Fibroblast of the aortic adventitia (primary cell): Measurements from ENCODE around the gene JMY. TPM values are rescaled to one million over a fixed set of nuclear protein-coding genes. Genes with fewer than 3 reads are reported as not detected.

Source experiments
- DNase-seq: peaks from one replicate; pipeline ENCODE4 v3.0.0-alpha.2; 2010; ENCODE audit warnings: low read depth
- H3K4me3 ChIP-seq: 2 replicates; pipeline ENCODE4 v1.5.1; 2011; ENCODE audit warnings: low read depth, mild to moderate bottlenecking, control low read depth, low read length, moderate library complexity
- total RNA-seq: library from RNA; depleted of rRNA; stranded (reverse); fragments of >200 nt; gene quantifications from 2 replicates; pipeline ENCODE4 v1.2.3, GENCODE V29; 2012; ENCODE audit warnings: low replicate concordance
- TF ChIP-seq, protein P1 (sequence below): IDR thresholded peaks from 2 replicates; pipeline ENCODE4 v1.5.1; 2011; ENCODE audit warnings: mild to moderate bottlenecking, low read length, control low read depth, inconsistent platforms; ENCODE audit not compliant: insufficient read depth

JMY gene
- total RNA-seq, 1 donor = 16.4 TPM

DNA sequence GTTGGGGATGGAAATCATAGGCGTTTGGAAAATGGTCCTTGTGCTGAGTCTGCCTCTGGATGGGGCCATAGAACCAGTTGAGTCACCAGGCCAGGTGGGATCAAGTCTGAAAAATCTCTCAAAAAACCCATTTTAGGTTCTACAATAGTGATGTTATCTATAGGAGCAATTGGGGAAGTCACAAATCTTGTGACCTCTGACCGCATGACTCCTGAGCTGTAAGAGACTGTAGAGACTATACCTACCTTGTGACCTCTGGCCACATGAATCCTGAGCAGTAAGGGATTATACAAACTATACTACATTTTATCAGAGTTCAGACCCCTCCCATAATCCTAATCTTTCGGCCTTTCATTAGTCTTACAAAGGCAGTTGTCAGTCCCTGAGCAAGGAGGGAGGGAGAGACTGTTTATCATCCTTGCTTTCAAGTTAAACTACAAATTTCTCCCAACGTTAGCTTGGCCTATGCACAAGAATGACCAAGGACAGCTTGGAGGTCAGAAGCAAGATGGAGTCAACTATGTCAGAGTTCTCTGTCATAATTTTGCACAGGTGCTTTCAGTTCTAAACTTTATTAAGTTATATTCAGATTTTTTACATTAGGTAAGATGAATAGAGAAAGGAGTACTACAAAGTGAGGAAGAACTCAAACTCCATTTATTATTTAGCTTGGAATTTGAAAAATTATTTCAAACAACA is 11.5 kb upstream of the JMY start:
- TF ChIP-seq, protein P1, sequence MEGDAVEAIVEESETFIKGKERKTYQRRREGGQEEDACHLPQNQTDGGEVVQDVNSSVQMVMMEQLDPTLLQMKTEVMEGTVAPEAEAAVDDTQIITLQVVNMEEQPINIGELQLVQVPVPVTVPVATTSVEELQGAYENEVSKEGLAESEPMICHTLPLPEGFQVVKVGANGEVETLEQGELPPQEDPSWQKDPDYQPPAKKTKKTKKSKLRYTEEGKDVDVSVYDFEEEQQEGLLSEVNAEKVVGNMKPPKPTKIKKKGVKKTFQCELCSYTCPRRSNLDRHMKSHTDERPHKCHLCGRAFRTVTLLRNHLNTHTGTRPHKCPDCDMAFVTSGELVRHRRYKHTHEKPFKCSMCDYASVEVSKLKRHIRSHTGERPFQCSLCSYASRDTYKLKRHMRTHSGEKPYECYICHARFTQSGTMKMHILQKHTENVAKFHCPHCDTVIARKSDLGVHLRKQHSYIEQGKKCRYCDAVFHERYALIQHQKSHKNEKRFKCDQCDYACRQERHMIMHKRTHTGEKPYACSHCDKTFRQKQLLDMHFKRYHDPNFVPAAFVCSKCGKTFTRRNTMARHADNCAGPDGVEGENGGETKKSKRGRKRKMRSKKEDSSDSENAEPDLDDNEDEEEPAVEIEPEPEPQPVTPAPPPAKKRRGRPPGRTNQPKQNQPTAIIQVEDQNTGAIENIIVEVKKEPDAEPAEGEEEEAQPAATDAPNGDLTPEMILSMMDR = no peak
- DNase-seq = no peak
- H3K4me3 ChIP-seq = no peak overlapping the region

DNA sequence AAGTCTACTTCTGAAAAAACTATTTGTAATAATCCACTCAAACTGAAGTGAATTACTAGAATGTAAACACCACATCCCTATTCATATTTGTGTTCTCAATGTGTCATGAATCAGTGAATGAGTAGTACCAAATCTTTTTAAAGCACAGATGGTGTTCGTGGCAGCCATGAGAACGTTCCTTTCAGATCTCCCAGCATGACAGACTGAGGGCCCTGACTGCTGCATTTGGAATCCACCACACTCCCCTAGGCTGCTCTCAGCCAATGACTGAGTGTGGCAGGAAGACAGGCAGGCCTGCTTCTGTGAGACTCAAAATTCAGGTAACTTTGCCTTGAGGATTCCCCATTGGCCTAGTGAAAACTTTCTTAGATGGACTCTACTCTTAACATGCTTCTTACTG is 10.9 kb upstream of the JMY start:
- H3K4me3 ChIP-seq = no peak overlapping the region
- TF ChIP-seq, protein P1 = no peak
- DNase-seq = peak; percentile 18

DNA sequence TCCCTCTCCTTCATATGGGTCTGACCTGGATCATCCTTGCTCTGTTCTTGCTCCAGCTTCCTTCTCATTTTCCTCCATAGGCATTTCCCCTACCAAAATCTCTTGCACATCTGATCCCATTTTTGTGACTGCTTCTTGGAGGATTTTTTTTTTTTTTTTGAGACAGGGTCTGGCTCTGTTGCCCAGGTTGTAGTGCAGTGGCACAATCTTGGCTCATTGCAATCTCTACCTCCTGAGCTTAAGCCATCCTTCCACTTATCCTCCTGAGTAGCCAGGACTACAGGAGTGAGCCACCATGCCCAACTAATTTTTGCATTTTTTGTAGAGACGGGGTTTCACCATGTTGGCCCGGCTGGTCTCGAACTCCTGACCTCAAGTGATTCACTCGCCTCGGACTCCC is 10.5 kb upstream of the JMY start:
- no peak overlapping the region for H3K4me3 ChIP-seq

DNA sequence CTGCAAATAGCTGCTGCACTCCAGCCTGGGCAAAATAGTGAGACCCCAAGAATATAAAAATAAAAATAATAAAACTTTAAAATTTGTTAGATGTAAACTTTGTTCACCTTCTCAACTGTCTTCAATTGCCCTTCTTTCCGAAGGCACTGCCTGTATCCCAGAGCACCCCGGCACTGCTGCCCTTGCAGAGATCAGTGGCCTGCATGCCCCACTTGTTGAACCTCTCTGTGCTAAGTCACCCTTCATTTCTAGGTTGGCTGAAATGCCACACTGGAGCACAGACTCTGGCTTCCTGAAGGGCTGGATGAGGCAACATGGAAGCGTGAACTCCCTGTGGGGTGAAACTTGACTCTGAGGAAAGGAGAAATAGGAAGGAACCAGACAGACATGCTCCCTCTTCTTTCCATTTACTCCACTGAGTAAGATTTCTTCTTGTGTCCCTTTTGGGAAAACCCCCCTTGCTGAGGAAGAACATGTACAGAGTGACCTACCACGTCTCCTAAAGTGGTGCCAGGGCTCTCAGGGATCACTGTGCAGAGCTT is 8.4 kb upstream of the JMY start:
- H3K4me3 ChIP-seq = no peak overlapping the region
- DNase-seq = no peak
- TF ChIP-seq, protein P1 = no peak

More for the DNA sequence above, 10.5 kb upstream of the JMY start:
- no peak for DNase-seq
- TF ChIP-seq, protein P1 = no peak

DNA sequence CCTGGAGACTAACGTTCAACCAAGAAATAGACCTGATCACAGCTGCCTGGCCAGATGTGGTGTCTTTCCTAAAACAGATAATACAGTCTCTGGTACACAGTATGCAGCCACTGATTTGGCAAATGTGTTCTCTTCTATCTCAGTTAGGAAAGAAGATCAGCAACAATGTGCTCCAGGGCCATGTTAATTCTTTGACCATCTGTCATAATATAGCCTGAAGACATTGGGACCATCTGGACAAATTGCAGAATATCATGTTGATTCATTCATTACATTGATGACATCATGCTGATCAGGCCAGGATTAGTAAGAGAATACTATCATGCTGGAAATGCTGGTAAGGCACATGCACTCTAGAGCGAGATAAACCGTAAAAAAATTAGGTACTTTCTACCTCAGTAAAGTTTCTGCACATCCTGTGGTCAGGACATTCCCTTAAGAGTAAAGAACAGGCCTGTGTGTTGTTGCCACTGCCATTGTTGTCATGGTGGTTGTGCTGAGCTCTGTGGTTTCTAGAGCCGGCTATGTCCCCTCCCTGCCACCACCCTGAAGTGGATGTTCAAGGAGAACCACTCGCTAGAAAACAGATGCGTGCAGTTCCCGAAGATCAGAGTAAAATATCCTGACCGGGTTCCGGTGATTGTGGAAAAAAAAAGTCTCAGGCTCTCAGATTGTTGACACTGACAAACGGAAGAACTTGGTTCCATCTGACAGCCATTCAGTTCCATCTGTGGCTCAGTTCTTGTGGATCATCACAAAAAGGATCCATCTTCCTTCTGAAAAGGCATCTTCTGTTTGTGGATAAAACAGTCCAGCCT is 6.4 kb upstream of the JMY start:
- no peak overlapping the region for H3K4me3 ChIP-seq
- TF ChIP-seq, protein P1 = no peak
- DNase-seq = peak; percentile 57

DNA sequence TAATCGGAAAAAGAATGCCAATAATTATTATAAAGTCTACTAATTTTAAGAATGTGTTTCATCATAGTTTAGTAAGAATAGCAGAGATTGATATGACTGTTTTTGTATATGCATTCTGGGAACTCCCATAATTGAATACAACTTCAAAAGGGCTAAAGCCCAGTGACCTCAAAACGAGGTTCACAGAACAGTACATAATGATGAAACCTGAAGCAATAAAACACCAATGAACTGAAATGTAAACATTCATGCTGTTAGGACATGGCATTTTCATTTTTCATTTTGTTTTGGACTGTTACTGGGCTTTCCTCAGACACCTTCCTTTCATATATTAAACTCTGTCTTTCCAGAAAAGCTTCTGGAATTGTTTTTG is 684 bp upstream of the JMY start:
- TF ChIP-seq, protein P1 = no peak
- peak overlapping the region; percentile 83 for H3K4me3 ChIP-seq
- DNase-seq = peak; percentile 87
